HG03196 (cell line): Measurements from ENCODE around the gene ARL15.

Source experiments
- ATAC-seq: cut with Tn5 transposase; IDR thresholded peaks from one replicate; pipeline ENCODE4 v1.9.1; 2021; ENCODE audit not compliant: unreplicated experiment

ARL15 gene

GRCh38 chr5:54288568-54289217 lies 21.7 kb downstream of the ARL15 start:
- ATAC-seq, result no peak

GRCh38 chr5:54285686-54286085 lies 24.7 kb downstream of the ARL15 start:
- ATAC-seq, result no peak

GRCh38 chr5:54284586-54284985 lies 25.8 kb downstream of the ARL15 start:
- ATAC-seq, result no peak

GRCh38 chr5:54282876-54283275 lies 27.5 kb downstream of the ARL15 start:
- no peak for ATAC-seq

- ATAC-seq, result no peak
Measured at GRCh38 chr5:54281960-54282692, 28.2 kb downstream of the ARL15 start.

GRCh38 chr5:54279960-54280359 lies 30.4 kb downstream of the ARL15 start:
- ATAC-seq, result no peak

GRCh38 chr5:54278979-54279717 lies 31.2 kb downstream of the ARL15 start:
- ATAC-seq, result no peak

GRCh38 chr5:54278036-54278830 lies 32.1 kb downstream of the ARL15 start:
- ATAC-seq, result no peak

- ATAC-seq, result no peak
Measured at GRCh38 chr5:54276048-54276447, 34.3 kb downstream of the ARL15 start.

GRCh38 chr5:54275361-54275760 lies 35.0 kb downstream of the ARL15 start:
- no peak for ATAC-seq

- no peak for ATAC-seq
Measured at GRCh38 chr5:54274944-54275343, 35.4 kb downstream of the ARL15 start.

GRCh38 chr5:54273715-54274114 lies 36.7 kb downstream of the ARL15 start:
- ATAC-seq, result no peak

- ATAC-seq, result no peak
Measured at GRCh38 chr5:54272746-54273145, 37.6 kb downstream of the ARL15 start.

- ATAC-seq, result no peak
Measured at GRCh38 chr5:54270326-54270725, 40.0 kb downstream of the ARL15 start.

- no peak for ATAC-seq
Measured at GRCh38 chr5:54264574-54264973, 45.8 kb downstream of the ARL15 start.

- ATAC-seq, result no peak
Measured at GRCh38 chr5:54263447-54263846, 46.9 kb downstream of the ARL15 start.

- ATAC-seq, result no peak
Measured at GRCh38 chr5:54261596-54261995, 48.8 kb downstream of the ARL15 start.

GRCh38 chr5:54259981-54260380 lies 50.4 kb downstream of the ARL15 start:
- no peak for ATAC-seq

GRCh38 chr5:54259090-54259489 lies 51.3 kb downstream of the ARL15 start:
- no peak for ATAC-seq

GRCh38 chr5:54257366-54258118 lies 52.8 kb downstream of the ARL15 start:
- no peak for ATAC-seq
